ENCODE data around the gene MSH5. TPM values are rescaled to one million over a fixed set of nuclear protein-coding genes. Genes with fewer than 3 reads are reported as not detected.

Gene MSH5
- total RNA-seq, 2 experiments from 2014 or later: 96.9 to 105 TPM

DNA sequence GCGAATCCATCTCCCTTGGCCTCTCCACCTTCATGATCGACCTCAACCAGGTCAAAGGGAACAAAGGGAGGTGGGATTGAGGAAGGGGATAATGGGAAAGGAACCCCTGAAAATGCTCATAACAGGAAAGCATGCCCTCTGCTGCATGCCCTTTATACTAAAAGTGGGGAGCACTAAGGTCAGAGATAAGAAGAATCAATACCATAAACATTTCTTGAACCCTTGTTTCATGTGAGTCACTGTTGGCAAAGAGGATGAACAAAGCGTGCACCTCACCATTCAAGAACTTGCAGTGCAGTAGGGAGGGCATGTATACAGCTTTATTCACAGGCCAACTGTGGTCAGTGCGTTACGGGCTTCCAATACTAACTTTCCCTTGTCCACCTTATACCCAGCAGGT, 21.0 kb downstream of the MSH5 start:
- Mint-ChIP-seq H3K27ac (no peak overlapping the region), H3K36me3 (ENCODE audit: low read depth) (peaks cover 44% of the 10 kb centered on the region), H3K4me1 (ENCODE audit: low read depth) (no peaks in the 10 kb centered on the region), H3K27me3 (no peaks in the 10 kb centered on the region), H3K4me3 (no peak overlapping the region), H3K9me3 (no peaks in the 10 kb centered on the region)
- intact Hi-C loops (cut with micrococcal nuclease): no loop called here
- TF ChIP-seq, protein P1, sequence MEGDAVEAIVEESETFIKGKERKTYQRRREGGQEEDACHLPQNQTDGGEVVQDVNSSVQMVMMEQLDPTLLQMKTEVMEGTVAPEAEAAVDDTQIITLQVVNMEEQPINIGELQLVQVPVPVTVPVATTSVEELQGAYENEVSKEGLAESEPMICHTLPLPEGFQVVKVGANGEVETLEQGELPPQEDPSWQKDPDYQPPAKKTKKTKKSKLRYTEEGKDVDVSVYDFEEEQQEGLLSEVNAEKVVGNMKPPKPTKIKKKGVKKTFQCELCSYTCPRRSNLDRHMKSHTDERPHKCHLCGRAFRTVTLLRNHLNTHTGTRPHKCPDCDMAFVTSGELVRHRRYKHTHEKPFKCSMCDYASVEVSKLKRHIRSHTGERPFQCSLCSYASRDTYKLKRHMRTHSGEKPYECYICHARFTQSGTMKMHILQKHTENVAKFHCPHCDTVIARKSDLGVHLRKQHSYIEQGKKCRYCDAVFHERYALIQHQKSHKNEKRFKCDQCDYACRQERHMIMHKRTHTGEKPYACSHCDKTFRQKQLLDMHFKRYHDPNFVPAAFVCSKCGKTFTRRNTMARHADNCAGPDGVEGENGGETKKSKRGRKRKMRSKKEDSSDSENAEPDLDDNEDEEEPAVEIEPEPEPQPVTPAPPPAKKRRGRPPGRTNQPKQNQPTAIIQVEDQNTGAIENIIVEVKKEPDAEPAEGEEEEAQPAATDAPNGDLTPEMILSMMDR (IDR thresholded peaks at IDR 0.05): no peak
- ATAC-seq: no peak
- no peak for DNase-seq
- POLR2A ChIA-PET: interaction anchor here (0.6 to 0.9 kb wide), 2 partner anchors 12 to 20 kb away, joined by 3 to 4 read pairs; no protein-coding TSS in a partner anchor
- CTCF ChIA-PET: interaction anchor here (1.0 kb wide), 1 partner anchor 9 kb away, joined by 3 read pairs; no protein-coding TSS in a partner anchor

GRCh38 chr6:31761343-31761742, 21.5 kb downstream of the MSH5 start:
- CTCF ChIA-PET: interaction anchor here (1.0 kb wide), 1 partner anchor 9 kb away, joined by 4 read pairs; no protein-coding TSS in a partner anchor
- no peak for DNase-seq

GRCh38 chr6:31762356-31762755, 22.6 kb downstream of the MSH5 start, which contains the start of gene SAPCD1:
Gene SAPCD1 (plus strand): TSS chr6:31762656. CDS start chr6:31763055, 399 bp downstream.
- no peak within 1 kb of the TSS for H3K4me3 Mint-ChIP-seq
- ATAC-seq: no peak
- intact Hi-C loops (cut with micrococcal nuclease): no loop called here
- TF ChIP-seq, protein P1 (IDR thresholded peaks at IDR 0.05): no peak
- no peaks in the 10 kb centered on the region for H3K4me1 Mint-ChIP-seq (ENCODE audit: low read depth)
- no peak for DNase-seq
- no peak within 1 kb of the TSS for H3K27ac Mint-ChIP-seq
- H3K27me3 Mint-ChIP-seq: no peaks in the 10 kb centered on the region
- CTCF ChIA-PET: interaction anchor here (1.0 kb wide), 1 partner anchor 8 kb away, joined by 4 read pairs; no protein-coding TSS in a partner anchor
- POLR2A ChIA-PET: interaction anchor here (0.9 to 1.1 kb wide), 2 partner anchors 11 kb away, joined by 3 to 4 read pairs; no protein-coding TSS in a partner anchor
- peaks cover 44% of the 10 kb centered on the region for H3K36me3 Mint-ChIP-seq (ENCODE audit: low read depth)
- H3K9me3 Mint-ChIP-seq: no peaks in the 10 kb centered on the region

More at GRCh38 chr6:31761343-31761742, 21.5 kb downstream of the MSH5 start:
- Mint-ChIP-seq H3K27me3 (no peaks in the 10 kb centered on the region), H3K27ac (no peak overlapping the region), H3K36me3 (ENCODE audit: low read depth) (peaks cover 44% of the 10 kb centered on the region), H3K4me3 (no peak overlapping the region), H3K9me3 (no peaks in the 10 kb centered on the region), H3K4me1 (ENCODE audit: low read depth) (no peaks in the 10 kb centered on the region)
- POLR2A ChIA-PET: interaction anchor here (0.6 to 0.9 kb wide), 2 partner anchors 12 to 13 kb away, joined by 3 to 4 read pairs; no protein-coding TSS in a partner anchor
- TF ChIP-seq, protein P1 (IDR thresholded peaks at IDR 0.05): no peak
- no peak for ATAC-seq
- intact Hi-C loops (cut with micrococcal nuclease): no loop called here

DNA sequence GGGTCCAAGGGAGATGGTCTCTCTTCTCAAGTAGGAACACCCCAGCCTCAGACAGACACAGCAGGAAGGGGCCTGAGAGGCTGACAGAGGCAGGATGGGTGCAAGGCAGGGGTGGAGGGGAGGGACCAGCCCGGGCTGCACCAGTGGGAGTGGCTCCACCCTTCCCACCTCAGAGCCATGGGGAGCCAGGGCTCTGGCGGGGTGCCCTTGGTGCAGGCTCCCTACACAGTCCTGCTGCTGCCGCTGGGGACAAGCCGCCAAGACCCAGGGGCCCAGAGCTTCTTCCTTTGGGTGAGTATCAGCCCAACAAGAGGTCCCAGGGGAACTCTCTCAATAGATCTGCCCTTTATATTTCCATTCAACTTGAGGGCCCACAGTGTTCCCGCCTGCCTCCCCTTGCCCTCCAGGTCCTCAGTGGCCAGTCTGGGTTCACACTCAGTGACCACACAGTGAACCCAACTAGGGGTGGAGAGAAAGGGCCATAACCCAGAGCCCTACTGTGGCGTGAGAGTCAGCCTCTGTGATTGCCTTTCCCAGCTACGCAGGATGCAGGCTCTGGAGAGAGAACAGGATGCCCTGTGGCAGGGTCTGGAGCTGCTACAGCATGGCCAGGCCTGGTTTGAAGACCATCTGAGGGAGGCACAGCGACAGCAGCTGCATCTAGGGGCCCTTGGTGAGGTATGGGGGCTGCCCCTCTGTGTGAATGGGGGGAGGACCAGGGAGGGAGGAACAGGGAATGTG, 23.2 kb downstream of the MSH5 start:
- peaks cover 39% of the 10 kb centered on the region for H3K36me3 Mint-ChIP-seq (ENCODE audit: low read depth)
- no peaks in the 10 kb centered on the region for H3K4me1 Mint-ChIP-seq (ENCODE audit: low read depth)
- DNase-seq: no peak
- H3K27ac Mint-ChIP-seq: no peak overlapping the region
- ATAC-seq: no peak
- no peaks in the 10 kb centered on the region for H3K27me3 Mint-ChIP-seq
- H3K4me3 Mint-ChIP-seq: no peak overlapping the region
- intact Hi-C loops (cut with micrococcal nuclease): no loop called here
- ChIA-PET POLR2A (interaction anchor here (1.0 to 1.5 kb wide), 3 partner anchors 10 to 220 kb away, joined by 3 read pairs; no protein-coding TSS in a partner anchor), CTCF (no interaction called here)
- TF ChIP-seq, protein P1 (IDR thresholded peaks at IDR 0.05): no peak
- H3K9me3 Mint-ChIP-seq: no peaks in the 10 kb centered on the region

DNA sequence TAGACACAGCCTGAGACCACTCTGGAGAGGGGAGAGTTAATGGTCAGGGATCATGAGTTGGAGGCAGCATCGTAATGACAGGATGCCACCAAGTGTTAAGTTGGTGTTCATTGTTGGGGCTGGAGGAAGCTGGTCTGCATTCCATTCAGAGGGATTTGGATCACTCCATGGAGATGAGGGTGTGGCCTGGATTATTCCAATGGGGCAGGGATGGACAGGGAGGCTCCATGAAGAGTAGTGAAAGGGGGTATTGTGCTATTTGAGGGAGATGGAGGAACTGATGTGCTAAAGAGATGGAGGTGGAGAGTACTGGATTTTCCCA, 23.8 kb downstream of the MSH5 start:
- intact Hi-C loops (cut with micrococcal nuclease): no loop called here
- ATAC-seq: no peak
- DNase-seq: no peak
- ChIA-PET POLR2A (interaction anchor here (1.0 to 1.5 kb wide), 3 partner anchors 9 to 221 kb away, joined by 3 read pairs; no protein-coding TSS in a partner anchor), CTCF (no interaction called here)
- H3K9me3 Mint-ChIP-seq: no peaks in the 10 kb centered on the region
- TF ChIP-seq, protein P1 (IDR thresholded peaks at IDR 0.05): no peak
- H3K4me3 Mint-ChIP-seq: no peak overlapping the region
- H3K27ac Mint-ChIP-seq: no peak overlapping the region
- H3K36me3 Mint-ChIP-seq (ENCODE audit: low read depth): peaks cover 37% of the 10 kb centered on the region
- H3K4me1 Mint-ChIP-seq (ENCODE audit: low read depth): no peaks in the 10 kb centered on the region
- no peaks in the 10 kb centered on the region for H3K27me3 Mint-ChIP-seq
